ENCODE data around the gene SAMD4A.

Gene SAMD4A

DNA sequence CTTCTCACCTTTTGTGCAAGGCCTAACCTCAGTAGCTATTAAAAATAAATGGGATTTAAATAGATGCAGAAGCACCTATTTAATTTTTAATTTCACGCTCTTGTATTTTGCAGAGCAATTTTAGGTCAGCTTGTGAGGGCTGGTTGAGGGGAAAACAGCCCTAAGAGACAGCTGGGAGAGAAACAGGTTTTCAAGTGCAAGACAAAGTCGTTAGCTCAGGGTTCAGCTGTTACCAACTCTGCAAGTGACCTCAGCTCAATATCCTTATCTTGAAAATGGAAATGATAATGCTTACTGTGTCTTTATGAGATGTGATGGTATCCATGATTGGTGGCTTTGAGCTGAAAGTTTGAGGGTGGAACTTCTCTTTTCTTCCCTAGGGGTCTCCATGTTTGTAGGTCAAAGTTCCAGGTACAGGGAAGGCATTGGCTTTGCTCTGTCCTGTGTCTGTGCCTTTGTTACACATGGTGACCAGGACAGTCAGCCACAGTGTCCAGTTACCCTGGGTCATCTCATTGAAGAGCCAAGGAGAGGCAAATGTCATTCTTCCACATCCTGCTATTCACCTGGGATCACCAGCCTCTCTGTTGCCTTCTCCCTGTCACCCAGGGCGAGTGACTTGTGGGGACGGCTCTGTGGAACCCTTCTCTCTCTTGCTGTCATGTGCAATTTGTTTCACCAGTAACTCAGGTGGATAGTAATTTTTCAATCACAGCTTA is 100.3 kb downstream of the SAMD4A start:
- H3K4me3 Mint-ChIP-seq: peak overlapping the region in 2 of 3 experiments; percentile 21 to 57
- peaks cover 73% of the 10 kb centered on the region for H3K4me1 Mint-ChIP-seq
- H3K9me3 Mint-ChIP-seq: no peaks in the 10 kb centered on the region
- no peaks in the 10 kb centered on the region for H3K27me3 Mint-ChIP-seq (ENCODE audit: low read depth)
- H3K27ac Mint-ChIP-seq: peak overlapping the region; percentile 57 to 78 (median 77)
- no peaks in the 10 kb centered on the region for H3K36me3 Mint-ChIP-seq (ENCODE audit: low read depth)
- TF ChIP-seq, protein P1, sequence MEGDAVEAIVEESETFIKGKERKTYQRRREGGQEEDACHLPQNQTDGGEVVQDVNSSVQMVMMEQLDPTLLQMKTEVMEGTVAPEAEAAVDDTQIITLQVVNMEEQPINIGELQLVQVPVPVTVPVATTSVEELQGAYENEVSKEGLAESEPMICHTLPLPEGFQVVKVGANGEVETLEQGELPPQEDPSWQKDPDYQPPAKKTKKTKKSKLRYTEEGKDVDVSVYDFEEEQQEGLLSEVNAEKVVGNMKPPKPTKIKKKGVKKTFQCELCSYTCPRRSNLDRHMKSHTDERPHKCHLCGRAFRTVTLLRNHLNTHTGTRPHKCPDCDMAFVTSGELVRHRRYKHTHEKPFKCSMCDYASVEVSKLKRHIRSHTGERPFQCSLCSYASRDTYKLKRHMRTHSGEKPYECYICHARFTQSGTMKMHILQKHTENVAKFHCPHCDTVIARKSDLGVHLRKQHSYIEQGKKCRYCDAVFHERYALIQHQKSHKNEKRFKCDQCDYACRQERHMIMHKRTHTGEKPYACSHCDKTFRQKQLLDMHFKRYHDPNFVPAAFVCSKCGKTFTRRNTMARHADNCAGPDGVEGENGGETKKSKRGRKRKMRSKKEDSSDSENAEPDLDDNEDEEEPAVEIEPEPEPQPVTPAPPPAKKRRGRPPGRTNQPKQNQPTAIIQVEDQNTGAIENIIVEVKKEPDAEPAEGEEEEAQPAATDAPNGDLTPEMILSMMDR (IDR thresholded peaks at IDR 0.05; ENCODE audit: unreplicated experiment in 3 of 3): no peak

DNA sequence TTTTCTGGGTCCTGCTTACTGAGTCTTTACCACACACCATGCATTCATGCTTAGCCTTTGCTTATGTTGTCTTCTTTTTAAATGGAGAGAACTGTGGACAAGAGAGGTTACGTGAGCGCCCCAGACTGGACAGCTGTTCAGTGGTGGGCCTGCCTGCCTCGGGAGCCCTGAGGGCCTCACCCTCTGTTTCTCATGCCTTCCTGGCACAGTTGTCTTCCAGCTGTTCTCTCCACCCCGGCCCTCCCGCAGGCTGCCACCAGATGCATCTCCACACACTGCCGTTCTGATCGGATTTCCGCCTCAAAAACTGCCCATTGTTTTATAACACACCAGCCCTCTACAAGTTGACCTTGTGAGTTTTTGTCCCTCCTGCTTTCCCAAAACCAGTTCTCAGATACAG is 100.8 kb downstream of the SAMD4A start:
- Mint-ChIP-seq H3K4me1 (peaks cover 79% of the 10 kb centered on the region), H3K27ac (peak overlapping the region; percentile 57 to 78 (median 77)), H3K27me3 (ENCODE audit: low read depth) (no peaks in the 10 kb centered on the region), H3K36me3 (ENCODE audit: low read depth) (no peaks in the 10 kb centered on the region), H3K4me3 (peak overlapping the region in 2 of 3 experiments; percentile 21 to 57), H3K9me3 (no peaks in the 10 kb centered on the region)
- TF ChIP-seq, protein P1 (IDR thresholded peaks at IDR 0.05; ENCODE audit: unreplicated experiment in 3 of 3): no peak

DNA sequence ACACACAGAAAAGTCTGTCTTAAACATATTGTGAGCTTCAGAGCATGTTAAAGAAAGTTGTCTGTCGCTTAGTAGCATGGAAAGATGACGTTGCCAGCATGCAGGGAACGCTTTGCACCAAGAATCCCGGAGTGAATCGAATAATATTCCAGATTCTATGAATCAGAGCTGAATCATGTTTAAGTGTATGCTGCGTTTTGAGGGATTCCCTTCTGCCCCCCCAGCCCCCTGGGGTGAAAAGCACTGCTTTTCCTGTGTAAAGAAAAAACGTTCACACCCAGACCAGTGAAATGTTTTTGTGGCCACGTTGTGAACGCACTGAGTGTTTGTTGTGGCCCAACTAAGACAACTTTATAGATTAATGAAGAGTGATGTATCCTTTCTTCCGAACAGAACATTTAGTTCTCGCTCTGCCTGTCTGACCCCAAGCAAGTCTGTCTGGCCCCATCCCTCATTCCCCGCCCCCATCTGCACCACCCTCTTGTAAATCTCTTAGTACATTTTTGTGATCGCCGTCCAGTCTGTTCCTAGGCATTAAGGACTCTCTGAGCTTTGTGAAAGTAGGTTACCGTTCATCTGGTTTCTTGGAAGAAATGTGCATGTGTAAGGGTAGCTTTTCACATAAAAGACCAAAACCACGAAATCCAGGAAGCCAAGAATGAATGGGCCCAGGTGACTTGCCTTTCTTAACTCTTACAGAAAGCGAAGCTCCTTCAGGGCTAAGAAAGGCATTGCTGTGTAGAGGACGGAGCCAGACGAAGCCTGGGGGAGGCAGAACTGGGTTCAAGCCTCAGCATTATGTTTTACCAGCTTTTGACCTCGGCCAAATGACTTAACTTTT is 103.0 kb downstream of the SAMD4A start:
- Mint-ChIP-seq H3K36me3 (ENCODE audit: low read depth) (no peaks in the 10 kb centered on the region), H3K27me3 (ENCODE audit: low read depth) (no peaks in the 10 kb centered on the region), H3K9me3 (no peaks in the 10 kb centered on the region), H3K4me3 (no peak overlapping the region), H3K27ac (peak overlapping the region in 2 of 3 experiments; percentile 7), H3K4me1 (peaks cover 85% of the 10 kb centered on the region)
- TF ChIP-seq, protein P1 (IDR thresholded peaks at IDR 0.05; ENCODE audit: unreplicated experiment in 3 of 3): no peak

DNA sequence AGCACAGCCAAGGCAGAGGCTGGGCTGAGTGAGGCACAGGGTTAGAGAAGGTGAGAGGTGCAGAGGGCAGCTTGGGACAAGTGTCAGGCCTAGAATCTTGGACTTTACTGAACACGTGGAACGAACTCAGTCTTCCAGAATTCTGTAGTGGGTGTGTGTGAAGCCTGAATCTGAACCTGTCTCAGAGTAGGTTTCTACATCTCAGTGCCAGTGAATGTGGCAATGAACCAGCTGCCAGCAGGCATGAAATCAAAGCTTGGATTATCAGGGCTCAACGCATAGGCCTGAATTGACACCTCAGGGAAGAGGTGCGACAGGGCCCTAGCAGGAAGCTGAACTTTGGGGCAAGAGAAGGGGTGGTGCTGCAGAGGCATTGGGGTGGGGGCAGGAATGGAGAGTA is 104.6 kb downstream of the SAMD4A start:
- no peaks in the 10 kb centered on the region for H3K36me3 Mint-ChIP-seq (ENCODE audit: low read depth)

DNA sequence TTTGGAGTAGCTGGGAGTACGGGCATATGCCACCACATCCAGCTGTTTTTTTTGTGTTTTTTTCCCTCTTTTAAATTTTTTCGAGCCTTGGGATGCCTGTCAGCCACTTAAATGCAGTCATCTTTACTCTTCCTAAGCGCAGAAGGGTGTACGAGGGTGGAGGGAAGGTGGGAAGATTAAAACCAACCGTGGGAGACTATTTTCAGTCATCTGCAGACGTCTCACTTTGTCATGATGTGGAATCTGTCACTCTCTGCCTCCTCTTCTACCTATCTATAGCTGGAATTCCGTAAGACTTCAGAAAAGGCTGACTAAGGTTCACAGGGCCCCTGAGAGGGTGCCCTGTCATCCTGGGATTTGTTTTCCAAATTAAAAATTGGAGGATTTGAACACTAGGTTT is 105.3 kb downstream of the SAMD4A start:
- no peaks in the 10 kb centered on the region for H3K9me3 Mint-ChIP-seq
- TF ChIP-seq, protein P1 (IDR thresholded peaks at IDR 0.05; ENCODE audit: unreplicated experiment in 3 of 3): no peak
- peak overlapping the region in 1 of 3 experiments; percentile 89 for H3K27ac Mint-ChIP-seq
- H3K27me3 Mint-ChIP-seq (ENCODE audit: low read depth): no peaks in the 10 kb centered on the region
- peaks cover 90% of the 10 kb centered on the region for H3K4me1 Mint-ChIP-seq
- no peak overlapping the region for H3K4me3 Mint-ChIP-seq
- H3K36me3 Mint-ChIP-seq (ENCODE audit: low read depth): no peaks in the 10 kb centered on the region

More for the DNA sequence above, 104.6 kb downstream of the SAMD4A start:
- Mint-ChIP-seq H3K9me3 (no peaks in the 10 kb centered on the region), H3K4me1 (peaks cover 86% of the 10 kb centered on the region), H3K27me3 (ENCODE audit: low read depth) (no peaks in the 10 kb centered on the region), H3K4me3 (no peak overlapping the region), H3K27ac (peak overlapping the region in 2 of 3 experiments; percentile 57 to 70)
- TF ChIP-seq, protein P1 (IDR thresholded peaks at IDR 0.05; ENCODE audit: unreplicated experiment in 3 of 3): no peak
